ENCODE results near the gene CHKB.
"Not testable (repeated sequence)": the region's sequence is repeated elsewhere in the genome, so short reads cannot be mapped to it uniquely, and the experiment has no call there.

CHKB gene

DNA sequence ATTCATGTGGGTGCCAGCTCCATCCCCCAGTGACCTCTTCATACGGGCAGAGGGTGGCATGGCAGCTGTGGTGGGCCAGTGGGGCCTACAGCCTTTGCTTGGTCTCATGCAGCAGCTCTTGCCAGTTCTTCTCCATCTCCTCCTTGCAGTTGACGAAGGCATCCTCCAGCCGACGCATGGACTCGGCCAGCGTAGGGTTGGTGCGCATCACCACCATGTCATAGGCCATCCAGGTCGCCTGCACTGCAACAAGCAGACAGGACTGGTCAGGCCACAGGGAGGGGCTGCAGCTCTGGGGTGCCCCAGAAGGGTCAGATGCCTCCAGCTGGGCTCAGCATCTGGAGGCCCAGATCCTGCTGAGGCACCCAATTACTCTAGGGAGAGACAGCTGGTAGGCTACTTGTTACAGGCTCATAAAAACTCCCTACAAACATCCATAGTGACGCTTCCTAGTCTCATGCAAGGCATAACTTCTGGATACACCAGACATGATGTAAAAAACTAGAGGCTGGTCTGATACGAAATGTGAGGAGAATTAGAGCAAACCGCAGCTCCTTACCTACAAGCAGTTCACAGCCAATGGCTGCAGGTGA lies 31.4 kb downstream of the CHKB start:
- no peak for DNase-seq

DNA sequence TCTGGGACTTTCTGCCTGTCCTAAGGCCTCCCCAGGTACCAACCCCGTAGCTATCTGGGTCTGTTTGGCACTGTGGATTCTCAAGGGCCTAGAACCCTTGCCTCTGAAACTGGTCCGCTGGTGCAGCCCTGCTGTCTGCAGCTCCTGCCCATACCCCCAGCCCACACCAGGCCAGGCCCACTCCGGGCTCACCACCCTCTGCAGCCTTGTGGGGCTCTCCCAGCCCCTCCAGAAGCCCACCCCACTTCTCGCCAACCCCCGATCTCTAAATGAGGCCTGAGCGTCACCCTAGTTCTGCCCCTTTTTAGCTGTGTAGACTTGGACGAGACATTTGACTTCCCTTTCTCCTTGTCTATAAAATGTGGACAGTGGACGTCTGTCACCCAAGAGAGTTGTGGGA lies 32.3 kb downstream of the CHKB start:
- DNase-seq = no peak

DNA sequence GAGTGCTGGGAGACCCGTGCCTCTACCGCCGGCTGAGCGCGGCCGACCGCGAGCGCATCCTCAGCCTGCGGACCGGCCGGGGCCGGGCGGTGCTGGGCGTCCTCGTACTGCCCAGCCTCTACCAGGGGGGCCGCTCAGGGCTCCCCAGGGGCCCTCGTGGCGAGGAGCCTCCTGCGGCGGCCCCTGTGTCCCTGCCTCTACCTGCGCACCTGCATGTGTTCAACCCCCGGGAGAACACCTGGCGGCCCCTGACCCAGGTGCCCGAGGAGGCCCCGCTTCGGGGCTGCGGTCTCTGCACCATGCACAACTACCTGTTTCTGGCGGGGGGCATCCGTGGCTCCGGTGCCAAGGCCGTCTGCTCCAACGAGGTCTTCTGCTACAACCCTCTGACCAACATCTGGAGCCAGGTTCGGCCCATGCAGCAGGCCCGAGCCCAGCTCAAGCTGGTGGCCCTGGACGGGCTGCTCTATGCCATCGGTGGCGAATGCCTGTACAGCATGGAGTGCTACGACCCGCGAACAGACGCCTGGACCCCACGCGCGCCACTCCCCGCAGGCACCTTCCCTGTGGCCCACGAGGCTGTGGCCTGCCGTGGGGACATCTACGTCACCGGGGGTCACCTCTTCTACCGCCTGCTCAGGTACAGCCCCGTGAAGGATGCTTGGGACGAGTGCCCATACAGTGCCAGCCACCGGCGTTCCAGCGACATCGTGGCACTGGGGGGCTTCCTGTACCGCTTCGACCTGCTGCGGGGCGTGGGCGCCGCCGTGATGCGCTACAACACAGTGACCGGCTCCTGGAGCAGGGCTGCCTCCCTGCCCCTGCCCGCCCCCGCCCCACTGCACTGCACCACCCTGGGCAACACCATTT lies 33.5 kb downstream of the CHKB start:
- DNase-seq = no peak

DNA sequence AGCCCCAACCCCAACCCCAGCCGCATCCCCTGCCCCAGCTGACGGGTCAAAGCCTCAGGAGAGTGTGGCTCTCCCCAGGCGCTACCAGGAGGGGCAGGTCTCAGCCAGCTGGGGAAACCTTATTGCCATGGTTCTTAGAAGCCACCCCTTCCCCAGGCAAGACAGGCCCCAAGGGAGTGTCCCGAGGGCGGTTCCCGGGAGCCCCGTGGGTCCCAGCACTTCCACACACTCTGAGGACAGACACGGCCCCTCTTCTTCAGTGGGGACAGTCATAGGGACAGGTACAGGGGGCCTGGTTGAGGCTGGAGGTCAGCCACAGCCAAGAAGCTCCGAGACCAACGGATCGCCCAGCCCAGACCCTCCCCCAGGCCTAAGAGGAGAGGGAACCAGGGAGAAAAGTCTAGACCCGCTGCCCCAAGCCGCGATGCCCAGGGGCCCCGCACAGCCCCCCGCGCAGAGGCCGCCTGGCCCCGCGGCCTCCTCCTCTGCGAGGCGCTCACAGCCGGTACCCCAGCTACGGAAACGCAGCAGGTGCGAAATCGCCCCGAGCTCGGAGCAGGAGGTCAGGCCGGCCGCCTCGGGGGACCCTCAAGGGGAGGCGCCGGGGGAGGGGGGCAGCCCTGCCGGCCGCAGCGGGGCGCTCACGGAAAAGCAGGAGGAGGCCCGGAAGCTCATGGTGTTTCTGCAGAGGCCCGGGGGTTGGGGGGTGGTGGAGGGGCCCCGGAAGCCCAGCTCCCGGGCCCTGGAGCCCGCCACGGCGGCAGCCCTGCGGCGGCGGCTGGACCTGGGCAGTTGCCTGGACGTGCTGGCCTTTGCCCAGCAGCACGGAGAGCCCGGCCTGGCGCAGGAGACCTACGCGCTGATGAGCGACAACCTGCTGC lies 34.4 kb downstream of the CHKB start:
- no peak for DNase-seq

GRCh38 chr22:50547263-50547985 lies 35.2 kb downstream of the CHKB start:
- no peak for DNase-seq

DNA sequence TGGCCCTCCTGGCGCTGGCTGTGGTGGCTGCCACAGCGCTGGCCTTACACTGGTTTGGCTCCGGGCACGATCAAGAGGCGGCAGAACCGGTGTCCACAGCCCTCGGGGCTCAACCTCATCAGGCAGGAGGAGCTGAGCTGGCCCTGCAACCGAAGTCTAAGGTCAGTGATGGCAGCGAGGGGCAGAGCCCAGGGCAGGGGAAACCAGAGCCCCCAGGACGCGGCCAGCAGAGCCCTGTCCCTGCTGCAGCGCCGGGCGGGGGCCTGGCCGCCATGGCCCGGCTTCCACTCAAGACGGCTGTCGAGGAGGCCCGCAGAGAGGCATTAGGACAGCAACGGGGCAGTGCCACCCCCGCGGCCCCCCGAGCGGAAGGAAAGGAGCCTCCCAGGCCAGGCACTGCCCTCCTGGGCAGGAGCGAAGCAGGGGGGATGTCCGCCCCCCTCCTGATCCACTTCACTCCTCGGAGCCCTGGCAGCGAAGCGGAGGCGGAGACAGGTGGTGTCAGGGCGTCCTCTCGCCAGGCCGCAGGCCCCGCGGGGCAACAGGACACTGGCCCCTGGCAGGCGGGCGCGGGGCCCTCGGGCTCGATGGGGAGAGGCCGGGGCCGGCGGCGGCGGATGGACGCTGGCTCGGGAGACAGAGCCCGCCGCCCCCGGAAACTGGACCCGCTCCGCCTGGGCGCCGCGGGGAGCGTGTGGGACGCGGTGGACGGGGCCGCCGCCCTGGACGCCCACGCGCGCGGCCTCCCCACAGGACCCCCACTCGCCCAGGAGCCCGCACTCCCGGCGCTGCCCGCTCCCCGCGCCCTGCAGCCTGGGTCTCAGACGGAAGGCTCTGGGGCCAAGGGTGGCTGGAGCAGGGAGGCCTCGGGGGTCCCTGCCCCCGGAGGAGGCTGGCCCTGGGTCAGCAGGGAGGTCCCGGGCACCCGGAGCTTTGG lies 36.1 kb downstream of the CHKB start:
- no peak for DNase-seq

- DNase-seq = no peak
Observed at GRCh38 chr22:50545522-50546325, 36.9 kb downstream of the CHKB start, which contains the start of gene KLHDC7B. Gene KLHDC7B, plus strand, starts transcription at chr22:50545899. Its CDS starts 345 bp downstream, at chr22:50546244.

DNA sequence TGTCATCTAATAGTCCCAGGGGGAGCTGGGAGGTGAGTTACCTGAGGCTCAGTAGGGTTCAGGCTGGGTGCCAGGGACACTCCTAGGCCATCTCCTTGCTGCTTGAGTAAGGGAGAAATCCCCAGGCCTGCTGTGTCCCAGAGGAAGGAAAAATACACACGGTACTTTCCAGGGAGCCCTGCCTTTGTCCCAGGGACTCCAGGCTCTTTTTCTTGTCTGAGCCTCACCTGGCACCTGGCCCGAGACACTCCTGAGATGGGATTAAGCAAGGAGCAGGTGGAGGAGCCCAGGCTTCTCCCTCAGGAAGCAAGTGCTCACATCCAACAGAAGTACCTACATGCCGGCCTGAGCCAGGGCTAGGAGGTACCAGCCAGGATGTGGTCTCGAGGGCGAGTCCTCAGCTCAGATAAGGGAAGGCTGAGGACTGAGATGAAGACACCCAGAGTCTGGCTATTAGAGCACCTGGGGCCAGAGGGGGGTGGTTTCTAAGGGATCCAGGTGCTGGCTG lies 37.8 kb downstream of the CHKB start:
- no peak for DNase-seq

- DNase-seq = peak in 17 of 56 donors; percentile 17 to 71 (median 45)
Observed at GRCh38 chr22:50544078-50544745, 38.4 kb downstream of the CHKB start.

- DNase-seq = no peak
Observed at GRCh38 chr22:50542416-50542927, 40.2 kb downstream of the CHKB start.

DNA sequence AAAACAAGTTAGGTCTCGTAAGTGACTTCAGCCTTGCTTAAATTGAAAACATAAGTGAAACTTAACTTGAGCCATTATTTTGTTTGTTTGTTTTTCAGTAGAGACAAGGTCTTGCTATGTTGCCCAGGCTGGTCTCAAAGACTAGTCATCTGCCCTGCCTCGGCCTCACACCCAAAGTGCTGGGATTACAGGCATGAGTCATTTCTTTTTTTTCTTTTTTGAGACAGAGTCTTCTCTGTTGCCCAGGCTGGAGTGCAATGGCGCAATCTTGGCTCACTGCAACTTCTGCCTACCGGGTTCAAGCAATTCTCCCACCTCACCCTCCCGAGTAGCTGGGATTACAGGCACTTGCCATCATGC lies 41.0 kb downstream of the CHKB start:
- DNase-seq = not testable (repeated sequence)

GRCh38 chr22:50540381-50540780 lies 42.3 kb downstream of the CHKB start:
- no peak for DNase-seq

GRCh38 chr22:50537765-50538164 lies 44.9 kb downstream of the CHKB start:
- DNase-seq = no peak

GRCh38 chr22:50536226-50536625 lies 46.4 kb downstream of the CHKB start:
- no peak for DNase-seq

- DNase-seq = no peak
Observed at GRCh38 chr22:50535113-50535512, 47.5 kb downstream of the CHKB start.

DNA sequence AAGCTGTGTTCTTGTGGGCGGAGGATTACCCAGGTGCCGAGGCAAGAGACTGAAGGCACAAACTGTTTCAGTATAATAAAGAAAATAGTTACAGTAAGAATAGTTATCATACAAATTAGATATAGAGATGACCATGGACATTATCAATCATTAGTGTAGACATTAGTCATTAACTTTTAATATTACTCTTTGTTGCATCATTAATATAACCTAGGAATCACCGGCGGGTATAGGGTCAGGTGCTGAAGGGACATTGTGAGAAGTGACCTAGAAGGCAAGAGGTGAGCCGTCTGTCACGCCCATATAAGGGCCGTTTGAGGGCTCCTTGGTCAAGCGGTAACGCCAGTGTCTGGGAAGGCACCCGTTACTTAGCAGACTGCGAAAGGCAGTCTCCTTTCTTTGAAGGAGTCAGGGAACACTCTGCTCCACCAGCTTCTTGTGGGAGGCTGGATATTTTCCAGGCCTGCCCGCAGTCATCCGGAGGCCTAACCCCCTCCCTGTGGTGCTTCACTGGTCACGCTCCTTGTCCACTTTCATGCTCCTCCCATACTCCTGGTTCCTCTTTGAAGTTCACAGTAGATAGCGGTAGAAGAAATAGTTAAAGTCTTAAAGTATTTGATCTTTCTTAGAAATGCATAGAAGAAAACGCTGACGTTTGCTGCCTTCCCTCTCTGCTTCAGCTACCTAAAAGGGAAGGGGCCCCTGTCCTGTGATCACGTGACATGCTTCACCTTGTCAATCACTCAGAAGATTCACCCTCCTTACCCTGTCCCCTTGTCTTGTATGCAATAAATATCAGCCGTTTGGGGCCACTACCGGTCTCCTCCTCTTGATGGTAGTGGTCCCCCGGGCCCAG lies 48.6 kb downstream of the CHKB start:
- peak in 1 of 56 donors; percentile 15 for DNase-seq

Data from amygdala (tissue), 56 donors.